OCI-LY7 (cell line): ENCODE data around the gene POLL.

Experiments used
- EZH2phosphoT487 ChIP-seq: fragments of 200-600 bp; sonication (generic); IDR thresholded peaks from 2 replicates; pipeline ENCODE4 v1.6.1; 2018; ENCODE audit warnings: low read depth, borderline replicate concordance, mild to moderate bottlenecking, mixed run types, antibody characterized with exemption, low read length, moderate library complexity, mixed read lengths
- TF ChIP-seq, protein P1 (sequence below): fragments of 200-600 bp; sonication (generic); conservative IDR thresholded peaks from 2 replicates; pipeline ENCODE4 v1.5.1; 2014; ENCODE audit warnings: mild to moderate bottlenecking, antibody characterized with exemption, low read length, moderate library complexity, mixed read lengths

DNA sequence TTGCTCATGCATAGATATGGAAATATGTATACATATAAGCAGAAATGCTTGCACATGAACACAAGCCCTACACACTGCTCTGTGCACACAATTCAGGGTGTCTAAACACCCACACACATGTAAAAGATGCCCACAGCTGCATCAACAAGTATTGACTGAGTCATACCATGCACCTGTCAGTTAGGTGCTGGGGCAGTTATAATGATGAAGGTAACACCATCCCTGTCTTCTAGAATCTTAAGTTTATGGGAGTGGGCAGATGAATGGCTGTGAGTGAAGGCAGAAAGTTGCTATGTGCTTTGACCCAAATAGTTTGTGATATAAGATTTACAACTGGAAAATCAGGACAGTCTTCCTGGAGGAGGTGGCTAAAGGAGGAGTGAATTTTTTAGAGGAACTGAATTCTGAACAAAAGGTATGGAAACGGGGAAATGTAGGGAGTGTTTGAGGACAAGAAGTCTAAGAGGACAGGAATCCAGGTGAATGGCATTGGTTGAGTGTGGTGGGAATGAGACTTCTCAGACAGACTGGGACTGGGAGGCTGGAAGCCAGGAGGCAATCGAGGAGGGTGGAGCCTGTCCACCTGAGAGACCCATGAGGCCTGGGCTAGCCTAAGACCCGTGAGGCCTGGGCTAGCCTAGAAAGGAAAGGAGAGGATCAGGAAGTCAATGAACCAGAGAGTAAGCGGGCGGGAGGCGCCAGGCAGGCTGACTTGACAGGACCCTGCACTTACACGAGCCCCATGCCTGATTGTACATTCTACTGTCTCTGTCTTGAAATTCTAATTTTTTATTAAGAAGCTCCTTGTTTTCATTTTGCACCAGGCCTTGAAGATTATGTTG lies 20.7 kb downstream of the POLL start:
- no peak for TF ChIP-seq EZH2phosphoT487
- TF ChIP-seq, protein P1, sequence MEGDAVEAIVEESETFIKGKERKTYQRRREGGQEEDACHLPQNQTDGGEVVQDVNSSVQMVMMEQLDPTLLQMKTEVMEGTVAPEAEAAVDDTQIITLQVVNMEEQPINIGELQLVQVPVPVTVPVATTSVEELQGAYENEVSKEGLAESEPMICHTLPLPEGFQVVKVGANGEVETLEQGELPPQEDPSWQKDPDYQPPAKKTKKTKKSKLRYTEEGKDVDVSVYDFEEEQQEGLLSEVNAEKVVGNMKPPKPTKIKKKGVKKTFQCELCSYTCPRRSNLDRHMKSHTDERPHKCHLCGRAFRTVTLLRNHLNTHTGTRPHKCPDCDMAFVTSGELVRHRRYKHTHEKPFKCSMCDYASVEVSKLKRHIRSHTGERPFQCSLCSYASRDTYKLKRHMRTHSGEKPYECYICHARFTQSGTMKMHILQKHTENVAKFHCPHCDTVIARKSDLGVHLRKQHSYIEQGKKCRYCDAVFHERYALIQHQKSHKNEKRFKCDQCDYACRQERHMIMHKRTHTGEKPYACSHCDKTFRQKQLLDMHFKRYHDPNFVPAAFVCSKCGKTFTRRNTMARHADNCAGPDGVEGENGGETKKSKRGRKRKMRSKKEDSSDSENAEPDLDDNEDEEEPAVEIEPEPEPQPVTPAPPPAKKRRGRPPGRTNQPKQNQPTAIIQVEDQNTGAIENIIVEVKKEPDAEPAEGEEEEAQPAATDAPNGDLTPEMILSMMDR, result no peak
